ENCODE results near the gene SLFN13. TPM values are rescaled to one million over a fixed set of nuclear protein-coding genes. Genes with fewer than 3 reads are reported as not detected.
"Not testable (repeated sequence)": the region's sequence is repeated elsewhere in the genome, so short reads cannot be mapped to it uniquely, and the experiment has no call there.

Gene SLFN13
- total and polyA plus RNA-seq, 9 donors = 0.99 to 20.6 (median 10.2) TPM

DNA sequence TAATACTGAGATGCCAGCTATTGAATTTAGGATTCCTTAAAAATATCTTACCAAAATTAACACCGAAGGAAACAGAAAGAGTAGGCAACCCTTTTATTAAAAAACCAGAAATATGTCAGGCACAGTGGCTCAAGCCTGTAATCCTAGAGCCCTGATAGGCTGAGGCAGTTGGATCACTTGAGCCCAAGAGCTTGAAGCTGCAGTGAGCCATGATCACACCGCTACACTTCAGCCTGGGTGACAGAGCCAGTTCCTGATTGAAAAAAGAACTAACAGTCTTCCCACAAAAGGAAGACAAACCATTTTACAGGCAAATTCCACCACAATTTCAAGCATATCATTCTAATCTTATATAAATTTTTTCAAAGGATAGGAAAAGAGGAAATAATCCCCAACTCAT, 31.9 kb downstream of the SLFN13 start:
- Histone ChIP-seq H3K4me1 (ENCODE audit: insufficient read depth) (no peaks in the 10 kb centered on the region), H3K4me3 (no peak overlapping the region), H3K27ac (no peak overlapping the region), H3K27me3 (no peaks in the 10 kb centered on the region), H3K9me3 (peaks cover 0 to 4% of the 10 kb centered on the region in 2 donors), H3K36me3 (no peaks in the 10 kb centered on the region)
- intact Hi-C loops (cut with DNase I) = no loop called here
- WGBS, 3 donors = 95 to 98% (median 96%) methylated on average over 2 of the region's 2 CpGs
- no peak for DNase-seq
- TF ChIP-seq EP300 (IDR thresholded peaks at IDR 0.05) (no peak), CTCF (IDR thresholded peaks at IDR 0.05) (no peak), POLR2A (IDR thresholded peaks at IDR 0.05) (no peak)

- H3K36me3 ChIP-seq; intact Hi-C loops (cut with DNase I); H3K4me3 ChIP-seq; H3K27ac ChIP-seq; H3K4me1 ChIP-seq (ENCODE audit: insufficient read depth); DNase-seq; H3K9me3 ChIP-seq; H3K27me3 ChIP-seq: not testable (repeated sequence)
- WGBS, 3 donors = 97 to 99% (median 98%) methylated on average over 2 of the region's 2 CpGs
These were observed 33.9 kb downstream of the SLFN13 start for GRCh38 chr17:35414707-35415106.

DNA sequence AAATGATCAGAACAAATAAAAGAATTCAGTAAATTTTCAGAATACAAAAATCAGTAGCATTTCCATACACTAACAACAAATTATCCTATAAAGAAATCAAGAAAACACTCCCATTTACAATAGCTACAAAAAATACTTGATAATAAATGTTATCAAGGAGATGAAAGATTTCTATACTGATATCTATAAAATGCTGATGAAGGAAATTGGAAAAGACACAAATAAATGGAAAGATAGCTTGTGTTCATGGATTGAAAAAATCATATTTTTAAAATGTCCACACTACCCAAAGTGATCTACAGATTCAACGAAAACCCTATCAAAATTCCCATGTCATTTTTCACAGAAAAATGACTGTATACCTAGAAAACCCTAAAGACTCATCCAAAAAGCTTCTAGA, 34.3 kb downstream of the SLFN13 start:
- Histone ChIP-seq H3K27me3 (no peaks in the 10 kb centered on the region), H3K9me3 (peaks cover 0 to 4% of the 10 kb centered on the region in 2 donors), H3K36me3 (no peaks in the 10 kb centered on the region), H3K4me3 (no peak overlapping the region), H3K4me1 (ENCODE audit: insufficient read depth) (no peaks in the 10 kb centered on the region), H3K27ac (no peak overlapping the region)
- intact Hi-C loops (cut with DNase I) = no loop called here
- DNase-seq = no peak
- WGBS, 3 donors = 94 to 100% (median 98%) methylated on average over 1 of the region's 1 CpG
- TF ChIP-seq EP300 (IDR thresholded peaks at IDR 0.05) (no peak), POLR2A (IDR thresholded peaks at IDR 0.05) (no peak), CTCF (IDR thresholded peaks at IDR 0.05) (no peak)

- TF ChIP-seq POLR2A (IDR thresholded peaks at IDR 0.05) = no peak
- TF ChIP-seq EP300 (IDR thresholded peaks at IDR 0.05) = no peak
- no peak for TF ChIP-seq CTCF (IDR thresholded peaks at IDR 0.05)
- Histone ChIP-seq H3K27me3 (no peaks in the 10 kb centered on the region), H3K9me3 (no peaks in the 10 kb centered on the region), H3K4me3 (no peak overlapping the region), H3K4me1 (ENCODE audit: insufficient read depth) (no peaks in the 10 kb centered on the region), H3K27ac (no peak overlapping the region), H3K36me3 (no peaks in the 10 kb centered on the region)
- intact Hi-C loops (cut with DNase I) = no loop called here
- DNase-seq = no peak
- WGBS, 3 donors = 85 to 89% (median 86%) methylated on average over 26 of the region's 26 CpGs
These were observed 41.0 kb downstream of the SLFN13 start for GRCh38 chr17:35407531-35407930.

DNA sequence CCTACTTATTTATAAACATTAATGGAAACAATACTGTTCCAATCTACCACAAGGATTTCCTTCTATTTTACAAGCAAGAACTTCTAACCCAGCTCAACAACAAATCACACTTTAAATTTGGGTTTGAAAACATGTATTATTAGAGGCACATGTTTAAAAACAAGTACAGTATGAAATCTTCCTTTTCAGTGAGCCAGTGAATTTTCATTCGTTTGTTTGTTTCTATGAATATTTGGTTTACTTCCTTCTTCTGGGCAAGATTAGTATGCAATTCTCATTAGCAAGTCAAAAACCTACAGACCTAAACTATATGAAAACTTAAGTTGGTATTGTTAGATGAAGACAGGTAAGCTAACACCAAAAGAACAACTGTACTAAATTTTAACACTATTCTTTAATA, 42.0 kb downstream of the SLFN13 start:
- Histone ChIP-seq H3K27me3 (no peaks in the 10 kb centered on the region), H3K4me1 (ENCODE audit: insufficient read depth) (no peaks in the 10 kb centered on the region), H3K9me3 (no peaks in the 10 kb centered on the region), H3K36me3 (no peaks in the 10 kb centered on the region), H3K27ac (no peak overlapping the region), H3K4me3 (no peak overlapping the region)
- 83 to 90% (median 87%) methylated on average over 1 of the region's 1 CpG for WGBS, 3 donors
- intact Hi-C loops (cut with DNase I) = no loop called here
- TF ChIP-seq CTCF (IDR thresholded peaks at IDR 0.05) = no peak
- TF ChIP-seq EP300 (IDR thresholded peaks at IDR 0.05) = no peak
- TF ChIP-seq POLR2A (IDR thresholded peaks at IDR 0.05) = no peak
- no peak for DNase-seq
